GM23338 (cell line): ENCODE results near the gene TRAPPC4. TPM values are rescaled to one million over a fixed set of nuclear protein-coding genes. Genes with fewer than 3 reads are reported as not detected.
"Not testable (repeated sequence)": the region's sequence is repeated elsewhere in the genome, so short reads cannot be mapped to it uniquely, and the experiment has no call there.

Experiments used
- ATAC-seq: fragments of 200-7000 bp; cut with Tn5 transposase; 3 replicates; pipeline ENCODE4 v1.9.1; 2020
- DNase-seq: peaks from one replicate; pipeline ENCODE4 v3.0.0-alpha.2; 2015; ENCODE audit warnings: low spot score
- H2AFZ ChIP-seq: fragments of 200-600 bp; sonication (generic); 2 replicates; pipeline ENCODE4 v1.8.0; 2016; ENCODE audit warnings: antibody characterized with exemption, mild to moderate bottlenecking, moderate library complexity
- H3F3A ChIP-seq: fragments of 200-600 bp; sonication (generic); replicated peaks from 2 replicates; pipeline ENCODE4 v1.8.0; 2017; ENCODE audit warnings: antibody characterized with exemption, mixed run types, low read depth
- H3K27ac ChIP-seq: fragments of 200-600 bp; sonication (generic); 2 replicates; pipeline ENCODE4 v1.6.1; 2016; ENCODE audit warnings: low read depth
- H3K27me3 ChIP-seq: fragments of 200-600 bp; sonication (generic); 2 replicates; pipeline ENCODE4 v1.8.0; 2016; ENCODE audit warnings: mild to moderate bottlenecking, mixed run types, moderate library complexity; ENCODE audit not compliant: insufficient read depth
- H3K36me3 ChIP-seq: fragments of 200-600 bp; sonication (generic); 2 replicates; pipeline ENCODE4 v1.8.0; 2016; ENCODE audit warnings: mild to moderate bottlenecking; ENCODE audit not compliant: insufficient read depth
- H3K4me1 ChIP-seq: fragments of 200-600 bp; sonication (generic); 2 replicates; pipeline ENCODE4 v1.8.0; 2016; ENCODE audit warnings: mild to moderate bottlenecking, moderate library complexity; ENCODE audit not compliant: insufficient read depth
- H3K4me2 ChIP-seq: fragments of 200-600 bp; sonication (generic); 2 replicates; pipeline ENCODE4 v1.7.1; 2017; ENCODE audit warnings: mixed run types
- H3K4me3 ChIP-seq: fragments of 200-600 bp; sonication (generic); 2 replicates; pipeline ENCODE4 v1.6.1; 2016; ENCODE audit warnings: mixed run types
- H3K79me2 ChIP-seq: fragments of 200-600 bp; sonication (generic); replicated peaks from 2 replicates; pipeline ENCODE4 v1.8.0; 2017; ENCODE audit warnings: mild to moderate bottlenecking; ENCODE audit not compliant: insufficient read depth
- H3K9me2 ChIP-seq: fragments of 200-600 bp; sonication (generic); 2 replicates; pipeline ENCODE4 v1.8.0; 2017; ENCODE audit not compliant: insufficient read depth
- H4K20me1 ChIP-seq: fragments of 200-600 bp; sonication (generic); replicated peaks from 2 replicates; pipeline ENCODE4 v1.8.0; 2017; ENCODE audit warnings: mild to moderate bottlenecking; ENCODE audit not compliant: insufficient read depth
- H3K27ac Mint-ChIP-seq: 2 replicates; pipeline ENCODE4 v1.8.0; 2020; ENCODE audit warnings: inconsistent platforms, mild to moderate bottlenecking, moderate library complexity, mixed read lengths
- H3K27me3 Mint-ChIP-seq: 3 replicates; pipeline ENCODE4 v1.8.0; 2022; ENCODE audit warnings: low read depth, mild to moderate bottlenecking, moderate library complexity, mixed read lengths, inconsistent platforms; ENCODE audit not compliant: insufficient read depth, poor library complexity
- H3K36me3 Mint-ChIP-seq: 3 replicates; pipeline ENCODE4 v1.8.0; 2021; ENCODE audit warnings: low read depth, mild to moderate bottlenecking, inconsistent platforms, moderate library complexity, mixed read lengths
- H3K4me1 Mint-ChIP-seq: 3 replicates; pipeline ENCODE4 v1.8.0; 2020; ENCODE audit warnings: mild to moderate bottlenecking, inconsistent platforms, mixed read lengths
- H3K4me3 Mint-ChIP-seq: 3 replicates; pipeline ENCODE4 v1.8.0; 2021; ENCODE audit warnings: moderate library complexity, mild to moderate bottlenecking, inconsistent platforms, mixed read lengths
- H3K9me3 Mint-ChIP-seq: 3 replicates; pipeline ENCODE4 v1.8.0; 2020; ENCODE audit warnings: moderate library complexity, mild to moderate bottlenecking, inconsistent platforms, mixed read lengths
- CREB1 ChIP-seq: fragments of 250-450 bp; sonication (Bioruptor Pico); IDR thresholded peaks from 2 replicates; pipeline ENCODE4 v1.5.0; 2020; ENCODE audit warnings: low read depth, mild to moderate bottlenecking, moderate library complexity
- EZH2 ChIP-seq: fragments of 200-600 bp; sonication (generic); IDR thresholded peaks from one replicate; pipeline ENCODE4 v1.8.0; 2017; ENCODE audit warnings: antibody characterized with exemption, mild to moderate bottlenecking, low read depth; ENCODE audit not compliant: unreplicated experiment
- EZH2phosphoT487 ChIP-seq: fragments of 200-600 bp; sonication (generic); IDR thresholded peaks from one replicate; pipeline ENCODE4 v1.8.1; 2018; ENCODE audit warnings: antibody characterized with exemption; ENCODE audit not compliant: unreplicated experiment
- JUNB ChIP-seq: IDR thresholded peaks from one replicate; pipeline ENCODE4 v1.6.1; 2016; ENCODE audit warnings: antibody characterized with exemption; ENCODE audit not compliant: unreplicated experiment
- NANOG ChIP-seq: IDR thresholded peaks from 2 replicates; pipeline ENCODE4 v1.6.1; 2016; ENCODE audit warnings: antibody characterized with exemption, borderline replicate concordance
- POLR2AphosphoS5 ChIP-seq: IDR thresholded peaks from 2 replicates; pipeline ENCODE4 v1.6.1; 2016; ENCODE audit warnings: antibody characterized with exemption, low read depth
- STAT1 ChIP-seq: IDR thresholded peaks from one replicate; pipeline ENCODE4 v1.6.1; 2016; ENCODE audit warnings: antibody characterized with exemption; ENCODE audit not compliant: unreplicated experiment
- ZNF114 ChIP-seq: fragments of 250-450 bp; sonication (Bioruptor Pico); IDR thresholded peaks from 2 replicates; pipeline ENCODE4 v1.5.0; 2020; ENCODE audit warnings: mild to moderate bottlenecking, moderate library complexity
- ZNF331 ChIP-seq: fragments of 250-450 bp; sonication (Bioruptor Pico); IDR thresholded peaks from 2 replicates; pipeline ENCODE4 v1.5.0; 2020; ENCODE audit warnings: low read depth, mild to moderate bottlenecking, moderate library complexity
- polyA plus RNA-seq: library from polyadenylated mRNA; unstranded; fragments of >200 nt; fragmentation: Nextera tagmentation; extraction: Ambion mirVana; gene quantifications from 2 replicates; pipeline ENCODE4 v1.2.1, GENCODE V29; 2016
- total RNA-seq: library from RNA; depleted of rRNA; stranded (reverse); fragments of >200 nt; shearing (Covaris generic); gene quantifications from 2 replicates; pipeline ENCODE4 v1.2.3, GENCODE V29; 2014
- TF ChIP-seq, protein P1 (sequence below): IDR thresholded peaks from 2 replicates; pipeline ENCODE4 v1.6.1; 2016; ENCODE audit warnings: antibody characterized with exemption
- TF ChIP-seq, protein P2 (sequence below): IDR thresholded peaks from one replicate; pipeline ENCODE4 v1.6.1; 2018; ENCODE audit warnings: antibody characterized with exemption; ENCODE audit not compliant: unreplicated experiment
- TF ChIP-seq, protein P3 (sequence below): fragments of 250-450 bp; sonication (Bioruptor Pico); IDR thresholded peaks from 2 replicates; pipeline ENCODE4 v1.5.0; 2020; ENCODE audit warnings: mild to moderate bottlenecking, moderate library complexity

The TRAPPC4 gene
- total and polyA plus RNA-seq, 2 experiments from 2014 or later: 79.9 to 142 TPM

DNA sequence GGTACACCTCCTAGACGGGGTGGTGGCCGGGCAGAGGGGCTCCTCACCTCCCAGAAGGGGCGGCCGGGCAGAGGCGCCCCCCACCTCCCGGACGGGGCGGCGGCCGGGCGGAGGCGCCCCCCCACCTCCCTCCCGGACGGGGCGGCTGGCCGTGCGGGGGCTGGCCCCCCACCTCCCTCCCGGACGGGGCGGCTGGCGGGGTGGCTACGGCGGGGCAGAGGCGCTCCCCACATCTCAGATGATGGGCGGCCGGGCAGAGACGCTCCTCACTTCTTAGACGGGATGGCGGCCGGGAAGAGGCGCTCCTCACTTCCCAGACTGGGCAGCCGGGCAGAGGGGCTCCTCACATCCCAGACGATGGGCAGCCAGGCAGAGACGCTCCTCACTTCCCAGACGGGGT, 40.6 kb downstream of the TRAPPC4 start:
- H3K36me3 Mint-ChIP-seq: peaks cover 29% of the 10 kb centered on the region
- Histone ChIP-seq H4K20me1 (peaks cover 14% of the 10 kb centered on the region), H3K4me1 (peaks cover 14% of the 10 kb centered on the region), H3K36me3 (peaks cover 14% of the 10 kb centered on the region), H3K79me2 (peaks cover 30% of the 10 kb centered on the region), H3F3A (peaks cover 16% of the 10 kb centered on the region)
- DNase-seq, H2AFZ ChIP-seq, H3K27ac Mint-ChIP-seq, H3K9me3 Mint-ChIP-seq, H3K4me2 ChIP-seq, H3K27me3 ChIP-seq, H3K27ac ChIP-seq, ATAC-seq, H3K4me3 ChIP-seq, H3K9me2 ChIP-seq: not testable (repeated sequence)
- peaks cover 14% of the 10 kb centered on the region for H3K4me1 Mint-ChIP-seq
- peaks cover 10% of the 10 kb centered on the region for H3K27me3 Mint-ChIP-seq
- H3K4me3 Mint-ChIP-seq: peak overlapping the region; percentile 42; the same call in 1 of the 3 replicates

DNA sequence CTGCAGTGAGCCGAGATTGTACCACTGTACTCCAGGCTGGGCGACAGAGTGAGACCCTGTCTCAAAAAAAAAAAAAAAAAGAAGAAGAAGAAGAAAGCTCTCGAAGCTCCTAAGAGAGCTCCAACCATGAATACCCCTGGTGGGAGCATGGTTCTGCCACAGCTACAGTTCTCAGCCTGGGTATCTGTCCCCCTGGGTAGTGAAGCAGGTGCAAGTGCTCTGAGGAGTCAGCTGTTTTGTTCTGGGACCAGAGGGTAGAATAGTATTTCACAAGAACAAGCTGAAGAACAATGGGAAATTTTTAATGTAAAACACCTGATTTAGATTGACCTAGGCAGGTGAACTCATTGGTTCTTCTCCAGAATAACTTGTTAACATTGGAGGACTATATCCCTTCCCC, 42.7 kb downstream of the TRAPPC4 start:
- Mint-ChIP-seq H3K36me3 (peaks cover 8% of the 10 kb centered on the region), H3K27ac (no peak overlapping the region), H3K9me3 (peaks cover 7% of the 10 kb centered on the region; the same call in 1 of the 3 replicates), H3K4me3 (no peak overlapping the region), H3K27me3 (peaks cover 8% of the 10 kb centered on the region), H3K4me1 (peaks cover 5% of the 10 kb centered on the region)
- DNase-seq: no peak
- H3K9me2 ChIP-seq: 0 out of 2 replicates have a peak, but pooled peaks cover 4% of the 10 kb centered on the region
- no peak for ATAC-seq
- no peak overlapping the region for H2AFZ ChIP-seq
- no peaks in the 10 kb centered on the region for H3K27me3 ChIP-seq
- no peak overlapping the region for H3K4me2 ChIP-seq
- H3K4me1 ChIP-seq: peaks cover 6% of the 10 kb centered on the region; the same call in 1 of the 2 replicates
- H3K27ac ChIP-seq: no peak overlapping the region
- H3K79me2 ChIP-seq: peaks cover 10% of the 10 kb centered on the region
- H3F3A ChIP-seq: peaks cover 9% of the 10 kb centered on the region
- H4K20me1 ChIP-seq: peaks cover 7% of the 10 kb centered on the region; the same call in 1 of the 2 replicates
- no peak overlapping the region for H3K4me3 ChIP-seq
- H3K36me3 ChIP-seq: no peaks in the 10 kb centered on the region
- TF ChIP-seq EZH2 (no peak), JUNB (no peak), STAT1 (no peak), ZNF331 (no peak), CREB1 (CRISPR knock-in tag) (no peak), EZH2phosphoT487 (no peak), ZNF114 (CRISPR knock-in tag) (no peak), NANOG (no peak), POLR2AphosphoS5 (no peak)
- TF ChIP-seq, protein P1, sequence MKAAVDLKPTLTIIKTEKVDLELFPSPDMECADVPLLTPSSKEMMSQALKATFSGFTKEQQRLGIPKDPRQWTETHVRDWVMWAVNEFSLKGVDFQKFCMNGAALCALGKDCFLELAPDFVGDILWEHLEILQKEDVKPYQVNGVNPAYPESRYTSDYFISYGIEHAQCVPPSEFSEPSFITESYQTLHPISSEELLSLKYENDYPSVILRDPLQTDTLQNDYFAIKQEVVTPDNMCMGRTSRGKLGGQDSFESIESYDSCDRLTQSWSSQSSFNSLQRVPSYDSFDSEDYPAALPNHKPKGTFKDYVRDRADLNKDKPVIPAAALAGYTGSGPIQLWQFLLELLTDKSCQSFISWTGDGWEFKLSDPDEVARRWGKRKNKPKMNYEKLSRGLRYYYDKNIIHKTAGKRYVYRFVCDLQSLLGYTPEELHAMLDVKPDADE: no peak
- TF ChIP-seq, protein P2, sequence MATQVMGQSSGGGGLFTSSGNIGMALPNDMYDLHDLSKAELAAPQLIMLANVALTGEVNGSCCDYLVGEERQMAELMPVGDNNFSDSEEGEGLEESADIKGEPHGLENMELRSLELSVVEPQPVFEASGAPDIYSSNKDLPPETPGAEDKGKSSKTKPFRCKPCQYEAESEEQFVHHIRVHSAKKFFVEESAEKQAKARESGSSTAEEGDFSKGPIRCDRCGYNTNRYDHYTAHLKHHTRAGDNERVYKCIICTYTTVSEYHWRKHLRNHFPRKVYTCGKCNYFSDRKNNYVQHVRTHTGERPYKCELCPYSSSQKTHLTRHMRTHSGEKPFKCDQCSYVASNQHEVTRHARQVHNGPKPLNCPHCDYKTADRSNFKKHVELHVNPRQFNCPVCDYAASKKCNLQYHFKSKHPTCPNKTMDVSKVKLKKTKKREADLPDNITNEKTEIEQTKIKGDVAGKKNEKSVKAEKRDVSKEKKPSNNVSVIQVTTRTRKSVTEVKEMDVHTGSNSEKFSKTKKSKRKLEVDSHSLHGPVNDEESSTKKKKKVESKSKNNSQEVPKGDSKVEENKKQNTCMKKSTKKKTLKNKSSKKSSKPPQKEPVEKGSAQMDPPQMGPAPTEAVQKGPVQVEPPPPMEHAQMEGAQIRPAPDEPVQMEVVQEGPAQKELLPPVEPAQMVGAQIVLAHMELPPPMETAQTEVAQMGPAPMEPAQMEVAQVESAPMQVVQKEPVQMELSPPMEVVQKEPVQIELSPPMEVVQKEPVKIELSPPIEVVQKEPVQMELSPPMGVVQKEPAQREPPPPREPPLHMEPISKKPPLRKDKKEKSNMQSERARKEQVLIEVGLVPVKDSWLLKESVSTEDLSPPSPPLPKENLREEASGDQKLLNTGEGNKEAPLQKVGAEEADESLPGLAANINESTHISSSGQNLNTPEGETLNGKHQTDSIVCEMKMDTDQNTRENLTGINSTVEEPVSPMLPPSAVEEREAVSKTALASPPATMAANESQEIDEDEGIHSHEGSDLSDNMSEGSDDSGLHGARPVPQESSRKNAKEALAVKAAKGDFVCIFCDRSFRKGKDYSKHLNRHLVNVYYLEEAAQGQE: no peak
- TF ChIP-seq, protein P3, sequence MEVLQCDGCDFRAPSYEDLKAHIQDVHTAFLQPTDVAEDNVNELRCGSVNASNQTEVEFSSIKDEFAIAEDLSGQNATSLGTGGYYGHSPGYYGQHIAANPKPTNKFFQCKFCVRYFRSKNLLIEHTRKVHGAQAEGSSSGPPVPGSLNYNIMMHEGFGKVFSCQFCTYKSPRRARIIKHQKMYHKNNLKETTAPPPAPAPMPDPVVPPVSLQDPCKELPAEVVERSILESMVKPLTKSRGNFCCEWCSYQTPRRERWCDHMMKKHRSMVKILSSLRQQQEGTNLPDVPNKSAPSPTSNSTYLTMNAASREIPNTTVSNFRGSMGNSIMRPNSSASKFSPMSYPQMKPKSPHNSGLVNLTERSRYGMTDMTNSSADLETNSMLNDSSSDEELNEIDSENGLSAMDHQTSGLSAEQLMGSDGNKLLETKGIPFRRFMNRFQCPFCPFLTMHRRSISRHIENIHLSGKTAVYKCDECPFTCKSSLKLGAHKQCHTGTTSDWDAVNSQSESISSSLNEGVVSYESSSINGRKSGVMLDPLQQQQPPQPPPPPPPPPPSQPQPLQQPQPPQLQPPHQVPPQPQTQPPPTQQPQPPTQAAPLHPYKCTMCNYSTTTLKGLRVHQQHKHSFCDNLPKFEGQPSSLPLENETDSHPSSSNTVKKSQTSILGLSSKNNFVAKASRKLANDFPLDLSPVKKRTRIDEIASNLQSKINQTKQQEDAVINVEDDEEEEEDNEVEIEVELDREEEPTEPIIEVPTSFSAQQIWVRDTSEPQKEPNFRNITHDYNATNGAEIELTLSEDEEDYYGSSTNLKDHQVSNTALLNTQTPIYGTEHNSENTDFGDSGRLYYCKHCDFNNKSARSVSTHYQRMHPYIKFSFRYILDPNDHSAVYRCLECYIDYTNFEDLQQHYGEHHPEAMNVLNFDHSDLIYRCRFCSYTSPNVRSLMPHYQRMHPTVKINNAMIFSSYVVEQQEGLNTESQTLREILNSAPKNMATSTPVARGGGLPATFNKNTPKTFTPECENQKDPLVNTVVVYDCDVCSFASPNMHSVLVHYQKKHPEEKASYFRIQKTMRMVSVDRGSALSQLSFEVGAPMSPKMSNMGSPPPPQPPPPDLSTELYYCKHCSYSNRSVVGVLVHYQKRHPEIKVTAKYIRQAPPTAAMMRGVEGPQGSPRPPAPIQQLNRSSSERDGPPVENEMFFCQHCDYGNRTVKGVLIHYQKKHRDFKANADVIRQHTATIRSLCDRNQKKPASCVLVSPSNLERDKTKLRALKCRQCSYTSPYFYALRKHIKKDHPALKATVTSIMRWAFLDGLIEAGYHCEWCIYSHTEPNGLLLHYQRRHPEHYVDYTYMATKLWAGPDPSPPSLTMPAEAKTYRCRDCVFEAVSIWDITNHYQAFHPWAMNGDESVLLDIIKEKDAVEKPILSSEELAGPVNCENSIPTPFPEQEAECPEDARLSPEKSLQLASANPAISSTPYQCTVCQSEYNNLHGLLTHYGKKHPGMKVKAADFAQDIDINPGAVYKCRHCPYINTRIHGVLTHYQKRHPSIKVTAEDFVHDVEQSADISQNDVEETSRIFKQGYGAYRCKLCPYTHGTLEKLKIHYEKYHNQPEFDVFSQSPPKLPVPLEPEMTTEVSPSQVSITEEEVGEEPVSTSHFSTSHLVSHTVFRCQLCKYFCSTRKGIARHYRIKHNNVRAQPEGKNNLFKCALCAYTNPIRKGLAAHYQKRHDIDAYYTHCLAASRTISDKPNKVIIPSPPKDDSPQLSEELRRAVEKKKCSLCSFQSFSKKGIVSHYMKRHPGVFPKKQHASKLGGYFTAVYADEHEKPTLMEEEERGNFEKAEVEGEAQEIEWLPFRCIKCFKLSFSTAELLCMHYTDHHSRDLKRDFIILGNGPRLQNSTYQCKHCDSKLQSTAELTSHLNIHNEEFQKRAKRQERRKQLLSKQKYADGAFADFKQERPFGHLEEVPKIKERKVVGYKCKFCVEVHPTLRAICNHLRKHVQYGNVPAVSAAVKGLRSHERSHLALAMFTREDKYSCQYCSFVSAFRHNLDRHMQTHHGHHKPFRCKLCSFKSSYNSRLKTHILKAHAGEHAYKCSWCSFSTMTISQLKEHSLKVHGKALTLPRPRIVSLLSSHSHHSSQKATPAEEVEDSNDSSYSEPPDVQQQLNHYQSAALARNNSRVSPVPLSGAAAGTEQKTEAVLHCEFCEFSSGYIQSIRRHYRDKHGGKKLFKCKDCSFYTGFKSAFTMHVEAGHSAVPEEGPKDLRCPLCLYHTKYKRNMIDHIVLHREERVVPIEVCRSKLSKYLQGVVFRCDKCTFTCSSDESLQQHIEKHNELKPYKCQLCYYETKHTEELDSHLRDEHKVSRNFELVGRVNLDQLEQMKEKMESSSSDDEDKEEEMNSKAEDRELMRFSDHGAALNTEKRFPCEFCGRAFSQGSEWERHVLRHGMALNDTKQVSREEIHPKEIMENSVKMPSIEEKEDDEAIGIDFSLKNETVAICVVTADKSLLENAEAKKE (CRISPR knock-in tag): no peak
